Astrocyte of the cerebellum (primary cell): ENCODE data around the gene ALDH8A1.

ENCODE experiments used
- DNase-seq: peaks from one replicate; pipeline ENCODE4 v3.0.0-alpha.2; 2011; ENCODE audit warnings: low read depth
- H3K4me3 ChIP-seq: 2 replicates; pipeline ENCODE4 v1.5.1; 2011; ENCODE audit warnings: mild to moderate bottlenecking, low read depth, low read length, moderate library complexity
- in situ Hi-C: cut with HindIII; loops from 2 replicates; pipeline ENCODE4 v1.10.0; 2017; ENCODE audit warnings: low sequenced_read_pairs
- TF ChIP-seq, protein P1 (sequence below): IDR thresholded peaks from 2 replicates; pipeline ENCODE4 v1.5.1; 2012; ENCODE audit warnings: low read length, low read depth, moderate library complexity, mild to moderate bottlenecking; ENCODE audit errors: missing control alignments

Gene ALDH8A1

GRCh38 chr6:134967711-134968110 lies 17.8 kb upstream of the ALDH8A1 start:
- no peak overlapping the region for H3K4me3 ChIP-seq
- in situ Hi-C loops: no loop called here
- TF ChIP-seq, protein P1, sequence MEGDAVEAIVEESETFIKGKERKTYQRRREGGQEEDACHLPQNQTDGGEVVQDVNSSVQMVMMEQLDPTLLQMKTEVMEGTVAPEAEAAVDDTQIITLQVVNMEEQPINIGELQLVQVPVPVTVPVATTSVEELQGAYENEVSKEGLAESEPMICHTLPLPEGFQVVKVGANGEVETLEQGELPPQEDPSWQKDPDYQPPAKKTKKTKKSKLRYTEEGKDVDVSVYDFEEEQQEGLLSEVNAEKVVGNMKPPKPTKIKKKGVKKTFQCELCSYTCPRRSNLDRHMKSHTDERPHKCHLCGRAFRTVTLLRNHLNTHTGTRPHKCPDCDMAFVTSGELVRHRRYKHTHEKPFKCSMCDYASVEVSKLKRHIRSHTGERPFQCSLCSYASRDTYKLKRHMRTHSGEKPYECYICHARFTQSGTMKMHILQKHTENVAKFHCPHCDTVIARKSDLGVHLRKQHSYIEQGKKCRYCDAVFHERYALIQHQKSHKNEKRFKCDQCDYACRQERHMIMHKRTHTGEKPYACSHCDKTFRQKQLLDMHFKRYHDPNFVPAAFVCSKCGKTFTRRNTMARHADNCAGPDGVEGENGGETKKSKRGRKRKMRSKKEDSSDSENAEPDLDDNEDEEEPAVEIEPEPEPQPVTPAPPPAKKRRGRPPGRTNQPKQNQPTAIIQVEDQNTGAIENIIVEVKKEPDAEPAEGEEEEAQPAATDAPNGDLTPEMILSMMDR: no peak
- DNase-seq: no peak

DNA sequence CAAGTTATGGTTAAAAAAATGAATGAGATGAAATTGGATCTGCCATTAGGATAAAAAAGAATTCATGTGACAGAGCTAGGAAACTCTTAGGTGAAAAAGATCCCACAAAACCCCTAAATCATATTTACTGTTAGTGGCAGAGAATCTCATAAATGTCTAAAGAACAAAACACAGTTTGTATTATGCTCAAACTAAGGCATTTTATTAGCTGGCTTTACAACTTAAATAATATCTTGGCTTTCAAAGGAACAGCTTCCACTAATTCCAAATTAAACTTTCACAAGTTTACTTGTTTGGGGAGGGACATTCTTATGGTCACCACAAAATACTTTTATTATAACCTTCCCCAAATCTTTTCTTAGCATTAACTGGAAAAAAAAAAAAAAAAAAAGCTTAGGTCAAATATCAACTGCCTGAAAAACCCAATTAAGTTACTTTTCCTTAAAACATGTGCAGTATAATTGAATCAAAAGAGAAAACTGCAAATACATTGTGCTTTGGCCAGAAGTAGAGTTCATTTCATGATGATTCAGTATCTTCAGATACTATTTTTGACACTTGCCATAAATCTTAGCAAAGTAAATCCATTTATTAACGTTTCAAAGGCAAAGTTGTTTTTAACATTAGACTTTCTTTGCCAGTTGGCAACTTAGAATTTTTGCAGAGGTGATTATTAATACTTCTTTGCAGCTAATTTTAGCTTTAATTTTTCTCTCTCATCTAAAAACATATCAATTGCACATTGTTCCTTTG lies 14.7 kb upstream of the ALDH8A1 start:
- TF ChIP-seq, protein P1: no peak
- no peak overlapping the region for H3K4me3 ChIP-seq
- in situ Hi-C loops: no loop called here
- no peak for DNase-seq

- TF ChIP-seq, protein P1: no peak
- H3K4me3 ChIP-seq: no peak overlapping the region
- no peak for DNase-seq
- in situ Hi-C loops: no loop called here
Observed at GRCh38 chr6:134962421-134962820, 12.5 kb upstream of the ALDH8A1 start.

- no peak overlapping the region for H3K4me3 ChIP-seq
- DNase-seq: no peak
- TF ChIP-seq, protein P1: no peak
- in situ Hi-C loops: no loop called here
Observed at GRCh38 chr6:134961366-134961765, 11.5 kb upstream of the ALDH8A1 start.

- no peak overlapping the region for H3K4me3 ChIP-seq
- TF ChIP-seq, protein P1: no peak
- in situ Hi-C loops: no loop called here
- DNase-seq: no peak
Observed at GRCh38 chr6:134959603-134960002, 9.7 kb upstream of the ALDH8A1 start.

DNA sequence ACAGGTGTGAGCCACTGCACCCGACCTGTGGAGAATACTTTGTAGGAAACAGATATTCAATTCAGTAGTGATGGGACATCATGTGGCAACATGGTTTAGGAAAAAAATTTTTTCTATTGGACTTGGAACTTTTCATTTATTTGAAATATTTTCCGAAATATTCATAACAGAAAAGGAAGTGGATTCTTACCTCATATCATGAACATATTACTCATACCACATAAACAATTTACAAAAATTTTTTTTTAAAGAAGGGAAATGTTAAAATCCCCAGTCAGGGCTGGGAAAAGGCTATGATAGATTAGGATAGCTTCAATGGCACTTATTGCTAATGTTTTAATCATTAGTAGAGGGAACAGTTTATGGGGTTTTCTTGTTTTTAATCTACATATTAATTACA lies 6.8 kb upstream of the ALDH8A1 start:
- TF ChIP-seq, protein P1: no peak
- no peak overlapping the region for H3K4me3 ChIP-seq
- in situ Hi-C loops: no loop called here
- DNase-seq: no peak

- TF ChIP-seq, protein P1: no peak
- DNase-seq: no peak
- in situ Hi-C loops: no loop called here
- no peak overlapping the region for H3K4me3 ChIP-seq
Observed at GRCh38 chr6:134956032-134956431, 6.1 kb upstream of the ALDH8A1 start.
